22Rv1 (cell line): Measurements from ENCODE around the gene OR52E4.

Experiments
- ZFX ChIP-seq: fragments of 450-650 bp; IDR thresholded peaks from 2 replicates; pipeline ENCODE4 v1.6.1; 2017; ENCODE audit warnings: antibody characterized with exemption, borderline replicate concordance
- TF ChIP-seq, protein P1 (sequence below): fragments of 450-650 bp; IDR thresholded peaks from 2 replicates; pipeline ENCODE4 v1.5.1; 2017; ENCODE audit warnings: mild to moderate bottlenecking

DNA sequence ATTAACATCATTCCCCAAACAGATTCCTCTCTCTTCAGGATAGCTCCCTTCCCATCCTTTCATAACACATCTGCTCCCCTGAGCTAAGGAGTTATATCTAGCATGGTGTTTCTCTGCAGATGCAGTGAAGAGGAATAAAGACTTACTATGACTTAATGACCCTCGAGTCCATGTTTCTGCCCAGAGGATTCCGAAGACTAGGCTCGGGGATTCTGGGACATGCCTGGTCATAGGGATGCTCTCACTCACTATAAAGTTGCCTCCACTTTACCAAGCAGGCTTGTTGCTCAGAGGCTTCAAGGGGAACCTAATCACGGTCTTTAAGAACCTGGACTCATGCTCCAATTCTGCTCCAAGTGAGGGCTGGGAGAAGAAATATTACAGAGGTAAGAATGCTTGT is at the start of gene OR52E4:
- TF ChIP-seq, protein P1, sequence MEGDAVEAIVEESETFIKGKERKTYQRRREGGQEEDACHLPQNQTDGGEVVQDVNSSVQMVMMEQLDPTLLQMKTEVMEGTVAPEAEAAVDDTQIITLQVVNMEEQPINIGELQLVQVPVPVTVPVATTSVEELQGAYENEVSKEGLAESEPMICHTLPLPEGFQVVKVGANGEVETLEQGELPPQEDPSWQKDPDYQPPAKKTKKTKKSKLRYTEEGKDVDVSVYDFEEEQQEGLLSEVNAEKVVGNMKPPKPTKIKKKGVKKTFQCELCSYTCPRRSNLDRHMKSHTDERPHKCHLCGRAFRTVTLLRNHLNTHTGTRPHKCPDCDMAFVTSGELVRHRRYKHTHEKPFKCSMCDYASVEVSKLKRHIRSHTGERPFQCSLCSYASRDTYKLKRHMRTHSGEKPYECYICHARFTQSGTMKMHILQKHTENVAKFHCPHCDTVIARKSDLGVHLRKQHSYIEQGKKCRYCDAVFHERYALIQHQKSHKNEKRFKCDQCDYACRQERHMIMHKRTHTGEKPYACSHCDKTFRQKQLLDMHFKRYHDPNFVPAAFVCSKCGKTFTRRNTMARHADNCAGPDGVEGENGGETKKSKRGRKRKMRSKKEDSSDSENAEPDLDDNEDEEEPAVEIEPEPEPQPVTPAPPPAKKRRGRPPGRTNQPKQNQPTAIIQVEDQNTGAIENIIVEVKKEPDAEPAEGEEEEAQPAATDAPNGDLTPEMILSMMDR: no peak
- TF ChIP-seq ZFX: no peak
